Right ventricle myocardium inferior (tissue), 1 donor: ENCODE measurements around the gene DUOXA1. TPM values are rescaled to one million over a fixed set of nuclear protein-coding genes. Genes with fewer than 3 reads are reported as not detected.
"Not testable (repeated sequence)": the region's sequence is repeated elsewhere in the genome, so short reads cannot be mapped to it uniquely, and the experiment has no call there.

Experiments used
- ATAC-seq: fragments of 200-7000 bp; cut with Tn5 transposase; one replicate; pipeline ENCODE4 v1.9.1; 2020; ENCODE audit warnings: mild to moderate bottlenecking, moderate library complexity
- DNase-seq: peaks from one replicate; pipeline ENCODE4 v3.0.0; 2021; ENCODE audit errors: missing footprints
- intact Hi-C: fragments of 100-400 bp; cut with DNase I; formaldehyde crosslinking; loops from one replicate; pipeline ENCODE4 v1.11.0; 2022
- total RNA-seq: library from RNA; stranded (reverse); fragmentation: NEBNext Ultra II Directional; extraction: Animal tissue kit (Norgen Biotek cat#: 25700); gene quantifications from one replicate; pipeline ENCODE4 v1.2.1, GENCODE V29; 2021
- donor health status: DM: no; HTN: yes; CAD: no; lungs with severe emphysema.

DUOXA1 gene
- total RNA-seq, 1 donor from 2014 or later: 0.68 TPM

- DNase-seq, intact Hi-C loops: not testable (repeated sequence)
- peak; percentile 67 for ATAC-seq
Measured at GRCh38 chr15:45080593-45080992, 49.1 kb downstream of the DUOXA1 start.

DNA sequence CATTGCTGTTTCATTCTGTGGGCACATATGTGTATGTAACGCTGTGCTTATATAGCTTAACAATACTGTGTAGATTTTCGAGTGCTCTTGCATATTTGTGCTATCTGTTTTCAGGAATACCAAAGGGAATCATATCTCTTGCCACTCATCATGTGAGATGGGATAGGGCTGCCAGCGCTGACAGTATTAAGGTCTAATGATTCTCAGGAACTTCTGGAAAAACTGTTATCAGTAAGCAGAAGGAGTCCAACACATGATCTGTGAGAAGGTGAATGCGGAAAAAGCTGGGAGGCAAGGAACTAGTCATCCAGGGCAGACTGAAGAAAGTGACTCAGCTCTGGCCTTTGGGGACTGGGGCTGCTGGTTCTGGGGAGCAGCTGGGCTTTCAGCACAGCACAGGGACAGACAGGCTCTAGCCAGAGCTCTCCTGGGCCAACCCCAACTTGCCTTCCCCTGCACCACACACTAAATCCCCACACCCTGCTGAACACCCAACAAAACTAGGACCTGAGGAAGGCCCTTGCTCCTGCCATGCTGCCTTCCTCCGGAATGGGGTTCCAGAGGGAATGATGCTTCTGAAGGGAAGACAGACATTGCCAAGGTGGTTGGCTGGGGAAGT lies 49.9 kb downstream of the DUOXA1 start:
- DNase-seq, intact Hi-C loops: not testable (repeated sequence)
- peak; percentile 52 for ATAC-seq

- ATAC-seq, DNase-seq, intact Hi-C loops: not testable (repeated sequence)
Measured at GRCh38 chr15:45079201-45079600, 50.5 kb downstream of the DUOXA1 start.

DNA sequence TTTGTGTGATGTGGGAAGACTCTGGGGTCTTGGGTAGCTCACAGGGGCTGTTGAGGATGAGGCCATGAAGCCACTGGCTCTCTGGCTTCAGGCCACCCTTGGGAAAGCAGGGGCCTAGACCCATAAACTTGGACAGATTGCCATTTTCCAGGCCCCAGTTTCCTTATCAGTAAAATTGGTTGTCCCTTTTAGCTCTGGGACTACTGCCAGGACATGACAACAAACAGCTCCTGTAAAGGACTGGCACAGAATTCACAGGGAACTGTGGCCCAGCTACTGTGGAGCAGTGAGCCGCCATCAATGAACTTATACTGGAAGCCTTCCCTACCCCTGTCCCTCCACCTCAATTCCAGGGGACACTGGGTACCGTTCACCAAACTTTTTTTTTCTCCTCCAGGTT lies 52.3 kb downstream of the DUOXA1 start:
- DNase-seq, intact Hi-C loops: not testable (repeated sequence)
- ATAC-seq: peak; percentile 58

DNA sequence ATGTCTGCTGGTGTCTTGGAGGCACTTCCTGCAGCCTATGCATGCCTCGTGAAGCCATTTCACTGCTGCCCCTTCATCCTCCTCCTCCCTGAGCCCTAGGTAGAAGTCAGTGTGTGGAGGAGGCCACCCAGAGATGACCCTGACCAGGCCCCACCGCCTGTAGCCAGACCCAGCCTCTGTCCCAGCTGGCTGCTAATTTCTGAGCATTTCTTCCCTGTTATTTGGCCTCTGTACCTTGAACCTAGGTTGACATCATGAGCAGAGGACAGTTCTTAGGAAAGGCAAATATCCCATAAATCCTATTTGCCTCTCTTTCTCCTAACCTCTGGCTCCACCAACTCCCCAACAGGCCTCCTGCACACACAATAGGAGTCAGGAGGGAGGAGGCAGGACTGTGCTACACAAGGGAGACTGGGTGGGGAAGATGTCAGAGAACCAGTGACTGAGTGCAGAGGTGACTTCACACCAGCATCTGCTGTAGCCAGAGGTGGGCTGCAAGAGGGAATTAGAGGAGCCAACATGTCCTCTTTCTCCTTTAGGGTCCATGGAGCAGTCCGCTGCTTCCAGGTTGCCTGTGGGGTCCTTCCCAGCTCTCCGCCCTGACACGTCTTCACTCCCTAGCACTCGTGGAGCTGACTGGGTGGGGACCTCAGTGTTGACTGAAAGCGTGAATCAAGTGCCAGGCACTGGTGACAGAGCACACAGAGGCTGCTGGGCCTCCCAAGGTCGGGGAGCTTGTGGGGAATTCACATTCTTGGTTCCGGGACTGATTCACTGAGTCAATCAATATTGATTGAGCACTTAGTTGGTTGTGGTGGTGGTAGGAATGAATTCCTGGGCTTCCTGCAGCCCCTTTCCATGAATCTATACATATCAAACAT lies 54.0 kb downstream of the DUOXA1 start:
- DNase-seq, ATAC-seq, intact Hi-C loops: not testable (repeated sequence)

DNA sequence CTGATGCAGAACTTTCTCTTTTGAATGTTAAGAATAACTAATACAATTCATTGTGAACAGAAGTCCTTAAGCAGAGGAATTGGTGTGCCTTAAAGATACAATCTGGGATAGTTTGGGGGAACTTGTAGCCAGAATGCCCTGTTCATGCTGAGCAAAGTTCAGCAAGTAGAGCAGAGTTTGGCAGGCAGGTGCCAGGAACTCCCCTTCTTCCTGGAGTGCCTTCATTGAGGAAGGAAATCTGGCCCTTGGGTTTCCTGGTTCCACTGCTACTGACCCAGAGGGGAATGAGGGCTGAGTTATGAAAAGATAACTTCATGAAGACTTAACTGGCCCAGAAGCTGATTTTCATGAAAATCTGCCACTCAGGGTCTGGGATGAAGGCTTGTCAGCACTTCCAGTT lies 56.1 kb downstream of the DUOXA1 start:
- ATAC-seq, intact Hi-C loops: not testable (repeated sequence)

GRCh38 chr15:45069942-45070360 lies 59.7 kb downstream of the DUOXA1 start:
- ATAC-seq, DNase-seq, intact Hi-C loops: not testable (repeated sequence)

More for the DNA sequence above, 56.1 kb downstream of the DUOXA1 start:
- not testable (repeated sequence) for DNase-seq

Other genes with a start within 250 kb of the DUOXA1 start
- gene TERB2, start 173.2 kb downstream of the DUOXA1 start, total RNA-seq: not detected
- 11.2 TPM for gene SORD, start 106.7 kb downstream of the DUOXA1 start, total RNA-seq
- 0.08 TPM for gene DUOX2, start 15.7 kb downstream of the DUOXA1 start, total RNA-seq
- gene DUOXA2, start 15.6 kb downstream of the DUOXA1 start, total RNA-seq: not detected
- 1.0 TPM for gene DUOX1, start 115 bp upstream of the DUOXA1 start, total RNA-seq
- 3.9 TPM for gene SHF, start 58.1 kb upstream of the DUOXA1 start, total RNA-seq
- not detected for gene SLC28A2, start 122.4 kb upstream of the DUOXA1 start, total RNA-seq
- gene GATM, start 248.7 kb upstream of the DUOXA1 start, total RNA-seq: 42.0 TPM